ENCODE data around the gene RILPL1.

- TF ChIP-seq POLR2A (IDR thresholded peaks at IDR 0.05) (no peak), CTCF (IDR thresholded peaks at IDR 0.05) (no peak)
These were observed 47.3 kb upstream of the RILPL1 start for GRCh38 chr12:123580772-123581171.
